Lower leg skin (tissue), 4 donors: ENCODE measurements around the gene DTNBP1. TPM values are rescaled to one million over a fixed set of nuclear protein-coding genes. Genes with fewer than 3 reads are reported as not detected.

Source experiments
- DNase-seq, 2 donors: peaks; one replicate each; pipeline ENCODE4 v3.0.0-alpha.2; 2019; ENCODE audit warnings: low spot score in 2 of 2
- H3K4me3 ChIP-seq: fragments of 200-600 bp; sonication (generic); 2 replicates; pipeline ENCODE4 v1.5.1; 2017; ENCODE audit warnings: mild to moderate bottlenecking, low read depth; ENCODE audit not compliant: poor library complexity, severe bottlenecking
- CTCF ChIP-seq, 3 donors: fragments of 450-650 bp; IDR thresholded peaks; one replicate each; pipeline ENCODE4 v1.5.1; 2016; ENCODE audit warnings: antibody characterized with exemption in 3 of 3, mild to moderate bottlenecking in 3 of 3, moderate library complexity in 2 of 3
- POLR2A ChIP-seq, 2 donors: fragments of 450-650 bp; IDR thresholded peaks; one replicate each; pipeline ENCODE4 v1.6.1; 2016 to 2017; ENCODE audit warnings: antibody characterized with exemption in 2 of 2, mild to moderate bottlenecking in 1 of 2, moderate library complexity in 1 of 2
- WGBS, 2 donors: methylation state at CpG; one replicate each; pipeline ENCODE4 v1.1.5; 2018; 5-methylcytosine and 5-hydroxymethylcytosine counted together
- intact Hi-C: fragments of 100-400 bp; cut with DNase I; formaldehyde crosslinking; loops from one replicate; pipeline ENCODE4 v1.15.0; 2023; ENCODE audit warnings: low total_unique reads
- total RNA-seq, 4 donors: library from RNA; depleted of rRNA; stranded (reverse); fragments of >200 nt; gene quantifications; one replicate each; pipeline ENCODE4 v1.1.0, GENCODE V29; 2016

DTNBP1 gene
- total RNA-seq, 4 donors from 2014 or later: 9.4 to 13.2 (median 11.6) TPM

GRCh38 chr6:15480525-15480924 lies 182.3 kb downstream of the DTNBP1 start:
- no peak for DNase-seq
- intact Hi-C loops: no loop called here
- no peak for TF ChIP-seq POLR2A (IDR thresholded peaks at IDR 0.05)
- TF ChIP-seq CTCF (IDR thresholded peaks at IDR 0.05): no peak
- no peak overlapping the region for H3K4me3 ChIP-seq
- 80 to 90% methylated on average over 7 of the region's 7 CpGs for WGBS, 2 donors

- intact Hi-C loops: no loop called here
- no peak for DNase-seq
- WGBS, 2 donors: 40 to 44% methylated on average over 5 of the region's 5 CpGs
- H3K4me3 ChIP-seq: no peak overlapping the region
- TF ChIP-seq CTCF (IDR thresholded peaks at IDR 0.05) (no peak), POLR2A (IDR thresholded peaks at IDR 0.05) (no peak)
These were observed 183.1 kb downstream of the DTNBP1 start for GRCh38 chr6:15479761-15480160.

- intact Hi-C loops: no loop called here
- no peak for DNase-seq
- TF ChIP-seq POLR2A (IDR thresholded peaks at IDR 0.05): no peak
- no peak for TF ChIP-seq CTCF (IDR thresholded peaks at IDR 0.05)
- WGBS, 2 donors: 54 to 61% methylated on average over 5 of the region's 5 CpGs
- H3K4me3 ChIP-seq: no peak overlapping the region
These were observed 185.1 kb downstream of the DTNBP1 start for GRCh38 chr6:15477746-15478145.

- no peak overlapping the region for H3K4me3 ChIP-seq
- intact Hi-C loops: no loop called here
- WGBS, 2 donors: 70 to 71% methylated on average over 7 of the region's 7 CpGs
- no peak for DNase-seq
- TF ChIP-seq POLR2A (IDR thresholded peaks at IDR 0.05): no peak
- no peak for TF ChIP-seq CTCF (IDR thresholded peaks at IDR 0.05)
These were observed 186.0 kb downstream of the DTNBP1 start for GRCh38 chr6:15476631-15477380.

GRCh38 chr6:15475872-15476271 lies 187.0 kb downstream of the DTNBP1 start:
- no peak for DNase-seq
- no peak overlapping the region for H3K4me3 ChIP-seq
- intact Hi-C loops: no loop called here
- no peak for TF ChIP-seq POLR2A (IDR thresholded peaks at IDR 0.05)
- no peak for TF ChIP-seq CTCF (IDR thresholded peaks at IDR 0.05)
- WGBS, 2 donors: 77 to 80% methylated on average over 4 of the region's 4 CpGs

GRCh38 chr6:15475261-15475660 lies 187.6 kb downstream of the DTNBP1 start:
- DNase-seq: no peak
- TF ChIP-seq CTCF (IDR thresholded peaks at IDR 0.05): no peak
- TF ChIP-seq POLR2A (IDR thresholded peaks at IDR 0.05): no peak
- 87 to 94% methylated on average over 6 of the region's 6 CpGs for WGBS, 2 donors
- intact Hi-C loops: no loop called here
- H3K4me3 ChIP-seq: no peak overlapping the region
